GM12874 (cell line): Measurements from ENCODE around the gene BBS9.

Experiments
- CTCF ChIP-seq: IDR thresholded peaks from 2 replicates; pipeline ENCODE4 v1.5.1; 2011; ENCODE audit warnings: low read depth, mild to moderate bottlenecking, control low read depth, low read length, moderate library complexity; ENCODE audit not compliant: insufficient read depth

Gene BBS9

GRCh38 chr7:33485747-33486493 is 356.6 kb downstream of the BBS9 start:
- TF ChIP-seq CTCF = no peak

- TF ChIP-seq CTCF = no peak
Observed at GRCh38 chr7:33486633-33487032, 357.3 kb downstream of the BBS9 start.

- TF ChIP-seq CTCF = no peak
Observed at GRCh38 chr7:33487998-33488682, 358.8 kb downstream of the BBS9 start.

- no peak for TF ChIP-seq CTCF
Observed at GRCh38 chr7:33494474-33494873, 365.1 kb downstream of the BBS9 start.

GRCh38 chr7:33495207-33495606 is 365.8 kb downstream of the BBS9 start:
- TF ChIP-seq CTCF = no peak

- no peak for TF ChIP-seq CTCF
Observed at GRCh38 chr7:33497051-33497450, 367.7 kb downstream of the BBS9 start.

- no peak for TF ChIP-seq CTCF
Observed at GRCh38 chr7:33500703-33501701, 371.6 kb downstream of the BBS9 start.
